K562 (cell line): ENCODE results near the gene VEZF1. TPM values are rescaled to one million over a fixed set of nuclear protein-coding genes. Genes with fewer than 3 reads are reported as not detected.

Source experiments
- ARHGAP35 ChIP-seq: fragments of 450-650 bp; IDR thresholded peaks from 2 replicates; pipeline ENCODE4 v1.6.1; 2018; ENCODE audit not compliant: partially characterized antibody
- FOXK2 ChIP-seq, 2 experiments: fragments of 450-650 bp; IDR thresholded peaks in 1 of 2; conservative IDR thresholded peaks in 1 of 2; 2 replicates each; pipeline ENCODE4 v1.6.1; 2016; ENCODE audit warnings: low read depth in 2 of 2, mild to moderate bottlenecking in 1 of 2
- HNRNPK ChIP-seq: fragments of 200-400 bp; formaldehyde crosslinking; IDR thresholded peaks from one replicate; pipeline ENCODE4 v1.6.1; 2018; ENCODE audit warnings: mild to moderate bottlenecking, low read depth, low read length; ENCODE audit not compliant: poor library complexity, severe bottlenecking
- RBM17 ChIP-seq: fragments of 200-400 bp; formaldehyde crosslinking; IDR thresholded peaks from 2 replicates; pipeline ENCODE4 v1.6.1; 2017; ENCODE audit warnings: low read depth, mild to moderate bottlenecking, low read length, borderline replicate concordance
- SAFB2 ChIP-seq: fragments of 200-400 bp; formaldehyde crosslinking; IDR thresholded peaks from 2 replicates; pipeline ENCODE4 v1.6.1; 2018; ENCODE audit warnings: borderline replicate concordance, low read length, low read depth, moderate library complexity; ENCODE audit not compliant: severe bottlenecking
- SUPT5H ChIP-seq: fragments of 450-650 bp; IDR thresholded peaks from 2 replicates; pipeline ENCODE4 v1.6.1; 2016
- ZEB2 ChIP-seq: fragments of 450-650 bp; IDR thresholded peaks from 2 replicates; pipeline ENCODE4 v1.6.1; 2016
- ZNF347 ChIP-seq: fragments of 450-650 bp; formaldehyde crosslinking; IDR thresholded peaks from 2 replicates; pipeline ENCODE4 v1.4.0; 2020; ENCODE audit warnings: low read depth, mild to moderate bottlenecking, moderate library complexity
- ZNF586 ChIP-seq: fragments of 450-650 bp; formaldehyde crosslinking; conservative IDR thresholded peaks from 2 replicates; pipeline ENCODE4 v1.4.0; 2020; ENCODE audit warnings: mild to moderate bottlenecking, moderate library complexity
- polyA plus RNA-seq, 8 experiments: library from polyadenylated mRNA; depleted of rRNA in 4 of 8; stranded (reverse) in 5 of 8; unstranded in 3 of 8; fragments of >200 nt; fragmentation: Nextera tagmentation in 2 of 8; fragmentation: Illumina TruSeq in 1 of 8; extraction: Ambion mirVana in 2 of 8; extraction: Trizol in 1 of 8; gene quantifications; 2 replicates each; pipeline versions ENCODE4 v1.2.1 to v1.2.3, GENCODE V29; 2011 to 2014; ENCODE audit warnings: inconsistent platforms in 1 of 8, missing spikeins in 1 of 8
- total RNA-seq, 7 experiments: library from RNA; depleted of rRNA in 6 of 7; stranded (reverse); fragments of >200 nt in 6 of 7; fragmentation: Illumina TruSeq in 2 of 7; extraction: Trizol in 2 of 7; gene quantifications; 2 replicates each; pipeline versions ENCODE4 v1.2.1 to v1.2.3, GENCODE V29; 2011 to 2021; ENCODE audit warnings: low replicate concordance in 1 of 7
- TF ChIP-seq, protein P1 (sequence below): sonication (generic); formaldehyde crosslinking; IDR thresholded peaks from 2 replicates; pipeline ENCODE4 v1.8.0; 2022; ENCODE audit warnings: mild to moderate bottlenecking, low read depth, missing genetic modification reagents
- TF ChIP-seq, protein P2 (sequence below): fragments of 450-650 bp; IDR thresholded peaks from 2 replicates; pipeline ENCODE4 v1.6.1; 2017; ENCODE audit warnings: mild to moderate bottlenecking, moderate library complexity
- TF ChIP-seq, protein P3 (sequence below), 2 experiments: fragments of 250-450 bp in 1 of 2; fragments of 450-650 bp in 1 of 2; sonication (Bioruptor Pico) in 1 of 2; IDR thresholded peaks; 2 replicates each; pipeline versions ENCODE4 v1.6.1 to v1.8.0; 2016 to 2021; ENCODE audit warnings: mild to moderate bottlenecking in 2 of 2, moderate library complexity in 2 of 2, missing compliant biosample characterization in 1 of 2, missing genetic modification characterization in 1 of 2
- TF ChIP-seq, protein P4 (sequence below): fragments of 450-650 bp; formaldehyde crosslinking; IDR thresholded peaks from 2 replicates; pipeline ENCODE4 v1.4.0; 2020; ENCODE audit warnings: mild to moderate bottlenecking, moderate library complexity
- TF ChIP-seq, protein P5 (sequence below), 2 experiments: IDR thresholded peaks in 1 of 2; conservative IDR thresholded peaks in 1 of 2; 2 replicates each; pipeline ENCODE4 v1.6.1; 2016; ENCODE audit warnings: low read depth in 2 of 2, mild to moderate bottlenecking in 1 of 2, missing compliant biosample characterization in 1 of 2, missing genetic modification characterization in 1 of 2, moderate library complexity in 1 of 2
- TF ChIP-seq, protein P6 (sequence below): fragments of 250-450 bp; sonication (Bioruptor Pico); IDR thresholded peaks from 2 replicates; pipeline ENCODE4 v1.4.0; 2020; ENCODE audit warnings: mild to moderate bottlenecking, moderate library complexity

Gene VEZF1
- total and polyA plus RNA-seq, 9 of the 15 experiments (the other 6 are each of a cell fraction or from before 2014, with no cell fraction given), result 9.5 to 33.4 (median 22.1) TPM

DNA sequence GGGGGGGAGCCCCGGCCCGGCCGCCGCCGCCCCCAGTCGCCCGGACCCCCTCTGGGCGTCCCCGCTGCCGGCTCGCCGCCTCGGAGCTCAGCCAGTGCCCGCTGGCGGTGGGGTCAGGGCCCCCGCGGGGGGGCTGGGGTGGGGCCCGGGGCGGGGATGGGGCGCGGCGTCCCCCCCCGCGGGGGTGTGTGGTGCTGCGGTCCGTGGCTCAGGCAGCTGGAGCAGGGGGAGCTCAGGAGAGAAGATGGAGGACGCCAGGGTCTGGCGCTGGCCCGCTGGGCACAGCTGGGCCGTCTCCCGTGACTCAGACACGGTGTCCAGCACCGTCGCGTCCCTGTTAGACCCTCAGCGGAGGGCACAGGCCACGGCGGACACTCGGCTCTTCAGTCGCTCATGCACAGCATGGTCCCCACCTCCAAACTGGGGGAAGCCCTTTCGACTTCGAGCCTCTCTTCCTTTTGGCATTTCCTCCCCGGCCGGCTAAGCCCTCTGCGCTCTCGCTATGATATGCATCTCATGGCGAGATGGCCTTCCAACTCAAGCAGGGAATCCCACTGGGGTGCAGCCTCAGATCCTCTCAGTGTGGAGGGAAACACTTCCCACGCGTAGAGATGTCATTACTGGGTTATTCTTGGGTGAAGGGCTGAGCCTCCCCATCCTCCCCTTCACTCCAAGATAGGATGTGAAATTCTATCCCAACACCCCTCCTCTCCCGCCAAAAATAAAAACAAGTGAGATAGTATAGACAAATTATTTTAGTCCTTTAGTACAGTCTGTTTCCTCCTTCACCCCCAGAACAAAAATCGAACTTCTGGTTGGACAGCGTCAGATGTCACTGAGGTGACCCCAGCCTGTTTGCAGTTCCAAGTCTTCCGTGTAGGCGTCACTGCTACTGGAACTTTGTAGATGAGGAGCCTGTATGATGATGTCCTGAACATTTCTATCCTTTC is 522 bp upstream of the VEZF1 start (continued):
- TF ChIP-seq, protein P1, sequence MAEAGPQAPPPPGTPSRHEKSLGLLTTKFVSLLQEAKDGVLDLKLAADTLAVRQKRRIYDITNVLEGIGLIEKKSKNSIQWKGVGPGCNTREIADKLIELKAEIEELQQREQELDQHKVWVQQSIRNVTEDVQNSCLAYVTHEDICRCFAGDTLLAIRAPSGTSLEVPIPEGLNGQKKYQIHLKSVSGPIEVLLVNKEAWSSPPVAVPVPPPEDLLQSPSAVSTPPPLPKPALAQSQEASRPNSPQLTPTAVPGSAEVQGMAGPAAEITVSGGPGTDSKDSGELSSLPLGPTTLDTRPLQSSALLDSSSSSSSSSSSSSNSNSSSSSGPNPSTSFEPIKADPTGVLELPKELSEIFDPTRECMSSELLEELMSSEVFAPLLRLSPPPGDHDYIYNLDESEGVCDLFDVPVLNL (CRISPR knock-in tag), result 0 out of 2 replicates have a peak, but pooled peaks have one; percentile 20
- TF ChIP-seq SUPT5H, result peak; percentile 88
- no peak for TF ChIP-seq ZNF586 (CRISPR knock-in tag)
- TF ChIP-seq FOXK2 (conservative IDR thresholded peaks at IDR 0.05 in 1 of 2, IDR thresholded peaks at IDR 0.05 in 1 of 2; ENCODE audit: low read depth in 2 of 2), result peak in 1 of 2 experiments; percentile 34; a peak in 1 of 4 replicates
- TF ChIP-seq, protein P2, sequence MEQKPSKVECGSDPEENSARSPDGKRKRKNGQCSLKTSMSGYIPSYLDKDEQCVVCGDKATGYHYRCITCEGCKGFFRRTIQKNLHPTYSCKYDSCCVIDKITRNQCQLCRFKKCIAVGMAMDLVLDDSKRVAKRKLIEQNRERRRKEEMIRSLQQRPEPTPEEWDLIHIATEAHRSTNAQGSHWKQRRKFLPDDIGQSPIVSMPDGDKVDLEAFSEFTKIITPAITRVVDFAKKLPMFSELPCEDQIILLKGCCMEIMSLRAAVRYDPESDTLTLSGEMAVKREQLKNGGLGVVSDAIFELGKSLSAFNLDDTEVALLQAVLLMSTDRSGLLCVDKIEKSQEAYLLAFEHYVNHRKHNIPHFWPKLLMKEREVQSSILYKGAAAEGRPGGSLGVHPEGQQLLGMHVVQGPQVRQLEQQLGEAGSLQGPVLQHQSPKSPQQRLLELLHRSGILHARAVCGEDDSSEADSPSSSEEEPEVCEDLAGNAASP, result no peak
- TF ChIP-seq, protein P3, sequence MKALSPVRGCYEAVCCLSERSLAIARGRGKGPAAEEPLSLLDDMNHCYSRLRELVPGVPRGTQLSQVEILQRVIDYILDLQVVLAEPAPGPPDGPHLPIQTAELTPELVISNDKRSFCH (CRISPR knock-in tag; IDR thresholded peaks at IDR 0.05), result no peak
- TF ChIP-seq, protein P3 (tag; IDR thresholded peaks at IDR 0.05), result no peak
- TF ChIP-seq ARHGAP35, result no peak
- no peak for TF ChIP-seq RBM17
- TF ChIP-seq ZNF347 (CRISPR knock-in tag), result no peak
- TF ChIP-seq, protein P4, sequence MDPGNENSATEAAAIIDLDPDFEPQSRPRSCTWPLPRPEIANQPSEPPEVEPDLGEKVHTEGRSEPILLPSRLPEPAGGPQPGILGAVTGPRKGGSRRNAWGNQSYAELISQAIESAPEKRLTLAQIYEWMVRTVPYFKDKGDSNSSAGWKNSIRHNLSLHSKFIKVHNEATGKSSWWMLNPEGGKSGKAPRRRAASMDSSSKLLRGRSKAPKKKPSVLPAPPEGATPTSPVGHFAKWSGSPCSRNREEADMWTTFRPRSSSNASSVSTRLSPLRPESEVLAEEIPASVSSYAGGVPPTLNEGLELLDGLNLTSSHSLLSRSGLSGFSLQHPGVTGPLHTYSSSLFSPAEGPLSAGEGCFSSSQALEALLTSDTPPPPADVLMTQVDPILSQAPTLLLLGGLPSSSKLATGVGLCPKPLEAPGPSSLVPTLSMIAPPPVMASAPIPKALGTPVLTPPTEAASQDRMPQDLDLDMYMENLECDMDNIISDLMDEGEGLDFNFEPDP (CRISPR knock-in tag), result no peak
- TF ChIP-seq HNRNPK, result no peak
- TF ChIP-seq, protein P5, sequence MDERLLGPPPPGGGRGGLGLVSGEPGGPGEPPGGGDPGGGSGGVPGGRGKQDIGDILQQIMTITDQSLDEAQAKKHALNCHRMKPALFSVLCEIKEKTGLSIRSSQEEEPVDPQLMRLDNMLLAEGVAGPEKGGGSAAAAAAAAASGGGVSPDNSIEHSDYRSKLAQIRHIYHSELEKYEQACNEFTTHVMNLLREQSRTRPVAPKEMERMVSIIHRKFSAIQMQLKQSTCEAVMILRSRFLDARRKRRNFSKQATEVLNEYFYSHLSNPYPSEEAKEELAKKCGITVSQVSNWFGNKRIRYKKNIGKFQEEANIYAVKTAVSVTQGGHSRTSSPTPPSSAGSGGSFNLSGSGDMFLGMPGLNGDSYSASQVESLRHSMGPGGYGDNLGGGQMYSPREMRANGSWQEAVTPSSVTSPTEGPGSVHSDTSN (CRISPR knock-in tag; IDR thresholded peaks at IDR 0.05; ENCODE audit: low read depth), result no peak
- TF ChIP-seq, protein P5 (tag; conservative IDR thresholded peaks at IDR 0.05; ENCODE audit: low read depth), result no peak
- TF ChIP-seq SAFB2, result no peak
- no peak for TF ChIP-seq ZEB2
- TF ChIP-seq, protein P6, sequence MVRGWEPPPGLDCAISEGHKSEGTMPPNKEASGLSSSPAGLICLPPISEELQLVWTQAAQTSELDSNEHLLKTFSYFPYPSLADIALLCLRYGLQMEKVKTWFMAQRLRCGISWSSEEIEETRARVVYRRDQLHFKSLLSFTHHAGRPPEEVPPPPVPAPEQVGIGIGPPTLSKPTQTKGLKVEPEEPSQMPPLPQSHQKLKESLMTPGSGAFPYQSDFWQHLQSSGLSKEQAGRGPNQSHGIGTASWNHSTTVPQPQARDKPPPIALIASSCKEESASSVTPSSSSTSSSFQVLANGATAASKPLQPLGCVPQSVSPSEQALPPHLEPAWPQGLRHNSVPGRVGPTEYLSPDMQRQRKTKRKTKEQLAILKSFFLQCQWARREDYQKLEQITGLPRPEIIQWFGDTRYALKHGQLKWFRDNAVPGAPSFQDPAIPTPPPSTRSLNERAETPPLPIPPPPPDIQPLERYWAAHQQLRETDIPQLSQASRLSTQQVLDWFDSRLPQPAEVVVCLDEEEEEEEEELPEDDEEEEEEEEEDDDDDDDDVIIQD (CRISPR knock-in tag), result no peak
